GM18526 (cell line): Measurements from ENCODE around the gene KANK2.

ENCODE experiments used
- POLR2A ChIP-seq: IDR thresholded peaks from 3 replicates; pipeline ENCODE4 v1.6.1; 2011; ENCODE audit not compliant: insufficient read length; ENCODE audit errors: extremely low read depth

KANK2 gene

GRCh38 chr19:11205939-11206570 is 8.7 kb upstream of the KANK2 start:
- no peak for TF ChIP-seq POLR2A

- TF ChIP-seq POLR2A, result no peak
Measured at GRCh38 chr19:11204943-11205349, 7.6 kb upstream of the KANK2 start.

- no peak for TF ChIP-seq POLR2A
Measured at GRCh38 chr19:11204076-11204602, 6.8 kb upstream of the KANK2 start.

DNA sequence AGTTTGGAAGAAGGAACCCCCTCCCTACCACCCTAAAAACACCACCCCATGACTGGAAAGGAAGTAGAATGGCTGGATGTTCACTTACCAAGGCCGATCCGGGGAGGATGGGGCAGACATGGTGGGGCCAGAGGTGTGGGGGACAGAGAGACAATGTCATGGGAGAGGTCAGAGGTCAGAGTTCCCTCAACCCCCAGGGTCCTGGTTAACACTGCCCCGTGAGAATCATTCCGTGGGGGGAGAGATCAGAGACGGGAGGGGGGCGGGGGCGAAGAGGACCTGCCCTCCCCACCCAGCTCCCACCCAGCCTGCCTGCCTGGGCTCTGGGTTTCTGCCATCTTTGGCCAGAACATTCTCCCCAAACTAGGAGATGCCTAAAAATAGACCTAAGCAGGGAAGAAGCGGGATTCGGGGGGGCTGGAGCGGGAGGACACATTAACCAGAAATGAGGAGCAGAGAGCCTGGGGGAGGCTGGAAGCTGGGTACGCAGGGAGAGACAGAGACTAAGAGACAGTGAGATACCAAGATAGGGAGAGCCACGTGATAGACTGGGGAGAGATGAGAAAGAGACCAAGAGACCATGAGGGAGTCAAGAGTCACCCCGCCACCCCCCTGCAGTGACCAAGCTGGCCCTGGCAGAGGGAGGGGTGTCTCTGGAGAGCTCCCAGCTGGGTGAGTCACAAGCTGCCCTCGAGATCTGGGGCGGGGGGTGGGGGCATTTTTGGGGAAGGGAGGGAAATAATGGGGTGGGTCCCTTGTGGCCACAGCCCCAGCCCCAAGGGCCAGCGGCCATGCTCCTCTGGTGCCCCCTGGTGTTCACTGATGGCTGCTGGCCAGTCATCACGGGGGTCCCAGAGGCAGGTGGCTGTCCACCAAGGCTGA is 6.1 kb upstream of the KANK2 start:
- no peak for TF ChIP-seq POLR2A

DNA sequence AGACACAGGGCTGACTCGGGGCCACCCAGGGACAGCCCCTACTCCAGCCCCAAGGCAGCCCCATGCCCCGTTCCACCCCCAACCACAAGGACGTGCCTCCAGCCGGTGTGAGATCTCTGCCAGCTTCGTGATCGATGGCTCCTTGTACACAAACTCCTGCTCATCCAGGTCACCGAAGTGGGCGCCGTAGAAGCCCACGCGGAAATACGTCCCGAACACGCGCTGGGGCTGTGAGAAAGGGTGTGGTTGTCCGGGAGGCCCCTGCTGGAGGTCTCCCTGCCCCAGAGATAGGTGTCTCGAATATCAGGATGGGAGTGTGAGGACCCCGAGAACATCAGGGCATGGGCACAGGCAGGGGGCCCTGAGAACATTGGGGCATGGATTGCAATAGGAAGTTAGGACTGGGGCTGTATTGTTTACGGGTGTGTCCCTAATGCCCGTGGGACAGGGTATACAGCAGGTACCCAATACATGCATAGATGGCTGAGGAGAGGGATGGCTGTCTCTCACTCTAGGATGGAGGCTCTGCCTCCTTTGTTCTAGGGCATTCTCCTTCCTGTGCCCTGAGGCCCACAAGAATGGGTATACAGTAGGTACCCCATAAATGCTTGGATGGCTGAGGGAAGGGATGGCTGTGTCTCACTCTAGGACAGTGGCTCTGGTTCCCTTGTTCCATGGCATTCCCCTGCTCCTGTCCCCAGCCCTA is 5.3 kb upstream of the KANK2 start:
- no peak for TF ChIP-seq POLR2A

- TF ChIP-seq POLR2A, result no peak
Measured at GRCh38 chr19:11201791-11202190, 4.4 kb upstream of the KANK2 start.

GRCh38 chr19:11200931-11201330 is 3.6 kb upstream of the KANK2 start:
- no peak for TF ChIP-seq POLR2A

- no peak for TF ChIP-seq POLR2A
Measured at GRCh38 chr19:11200015-11200574, 2.8 kb upstream of the KANK2 start.

GRCh38 chr19:11199517-11199916 is 2.2 kb upstream of the KANK2 start:
- no peak for TF ChIP-seq POLR2A

GRCh38 chr19:11198769-11199424 is 1.6 kb upstream of the KANK2 start:
- TF ChIP-seq POLR2A, result no peak

DNA sequence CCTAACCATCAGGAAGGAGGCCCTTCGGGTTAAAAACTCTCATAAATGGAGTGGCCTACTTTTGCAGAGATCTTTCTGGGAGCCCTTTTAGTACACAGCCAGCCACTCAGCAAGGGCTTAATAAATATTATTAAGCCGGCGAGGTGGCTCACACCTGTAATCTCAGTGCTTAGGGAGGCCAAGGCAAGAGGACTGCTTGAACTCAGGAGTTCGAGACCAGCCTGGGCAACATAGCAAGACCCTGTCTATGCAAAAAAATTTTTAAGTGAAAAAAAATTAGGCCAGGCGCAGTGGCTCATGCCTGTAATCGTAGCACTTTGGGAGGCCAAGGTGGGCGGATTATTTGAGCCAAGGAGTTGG is 810 bp upstream of the KANK2 start:
- TF ChIP-seq POLR2A, result no peak

- TF ChIP-seq POLR2A, result no peak
Measured at GRCh38 chr19:11196406-11197287, 698 bp downstream of the KANK2 start.

- no peak for TF ChIP-seq POLR2A
Measured at GRCh38 chr19:11195681-11196080, 1.7 kb downstream of the KANK2 start.

- TF ChIP-seq POLR2A, result no peak
Measured at GRCh38 chr19:11194656-11195558, 2.4 kb downstream of the KANK2 start.
